HG03097 (cell line): ENCODE data around the gene PERM1.
"Not testable (repeated sequence)": the region's sequence is repeated elsewhere in the genome, so short reads cannot be mapped to it uniquely, and the experiment has no call there.

Experiments used
- ATAC-seq: cut with Tn5 transposase; IDR thresholded peaks from one replicate; pipeline ENCODE4 v1.9.1; 2021; ENCODE audit not compliant: unreplicated experiment, low FRiP score

Gene PERM1

GRCh38 chr1:980137-980571, 1.7 kb downstream of the PERM1 start:
- no peak for ATAC-seq

- ATAC-seq = no peak
Measured at GRCh38 chr1:979744-980072, 2.2 kb downstream of the PERM1 start.

GRCh38 chr1:978835-979743, 2.8 kb downstream of the PERM1 start:
- ATAC-seq = no peak

- ATAC-seq = no peak
Measured at GRCh38 chr1:978069-978834, 3.6 kb downstream of the PERM1 start.

- not testable (repeated sequence) for ATAC-seq
Measured at GRCh38 chr1:976791-977190, 5.1 kb downstream of the PERM1 start.

- ATAC-seq = peak; percentile 56
Measured at GRCh38 chr1:975896-976683, 5.8 kb downstream of the PERM1 start.

- ATAC-seq = no peak
Measured at GRCh38 chr1:975365-975764, 6.5 kb downstream of the PERM1 start.

- ATAC-seq = no peak
Measured at GRCh38 chr1:974687-975328, 7.1 kb downstream of the PERM1 start.

- no peak for ATAC-seq
Measured at GRCh38 chr1:974293-974640, 7.6 kb downstream of the PERM1 start.

- no peak for ATAC-seq
Measured at GRCh38 chr1:973459-974292, 8.2 kb downstream of the PERM1 start.

GRCh38 chr1:972726-973458, 9.0 kb downstream of the PERM1 start:
- ATAC-seq = no peak

GRCh38 chr1:971751-972506, 10.0 kb downstream of the PERM1 start:
- ATAC-seq = no peak

- ATAC-seq = no peak
Measured at GRCh38 chr1:970973-971730, 10.7 kb downstream of the PERM1 start.

- no peak for ATAC-seq
Measured at GRCh38 chr1:970242-970972, 11.5 kb downstream of the PERM1 start.

- no peak for ATAC-seq
Measured at GRCh38 chr1:969260-969855, 12.5 kb downstream of the PERM1 start.

GRCh38 chr1:967466-968343, 14.2 kb downstream of the PERM1 start:
- no peak for ATAC-seq
